Head of caudate nucleus (tissue), 42 donors: Measurements from ENCODE around the gene NTF3.

Experiments
- DNase-seq, 42 donors: peaks; one replicate each; pipeline versions ENCODE4 v3.0.0 to v3.0.0-alpha.2; 2020 to 2021; ENCODE audit warnings: mixed read lengths in 7 of 42
- intact Hi-C: fragments of 100-400 bp; cut with DNase I; formaldehyde crosslinking; loops from one replicate; pipeline ENCODE4 v1.15.0; 2022

NTF3 gene

GRCh38 chr12:5480218-5480937, 48.5 kb downstream of the NTF3 start:
- no peak for DNase-seq
- intact Hi-C loops, result no loop called here

GRCh38 chr12:5480938-5481303, 49.0 kb downstream of the NTF3 start:
- intact Hi-C loops, result no loop called here
- no peak for DNase-seq

GRCh38 chr12:5481645-5482044, 49.7 kb downstream of the NTF3 start:
- DNase-seq, result no peak
- intact Hi-C loops, result no loop called here

DNA sequence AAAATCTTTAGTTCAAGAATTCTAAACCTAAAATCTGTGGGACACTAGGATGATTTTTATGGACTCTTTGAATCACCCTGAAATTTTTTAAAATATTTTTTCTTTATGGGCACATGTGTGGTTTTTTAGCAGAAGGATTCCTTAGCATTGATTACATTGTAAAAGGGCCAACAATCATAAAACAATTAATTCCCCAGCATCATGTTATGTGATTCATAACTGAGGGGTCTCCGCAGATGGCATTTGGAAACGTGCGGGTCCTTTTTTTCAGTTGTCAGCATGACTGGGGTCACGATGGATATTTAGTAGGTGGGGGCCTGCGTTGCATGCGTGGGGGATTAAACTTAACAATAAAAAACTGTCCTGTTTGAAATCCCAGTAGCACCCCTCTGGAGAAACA, 52.5 kb downstream of the NTF3 start:
- DNase-seq, result no peak
- intact Hi-C loops, result no loop called here

- intact Hi-C loops, result no loop called here
- DNase-seq, result no peak
Measured at GRCh38 chr12:5485454-5485853, 53.5 kb downstream of the NTF3 start.

- DNase-seq, result no peak
- intact Hi-C loops, result no loop called here
Measured at GRCh38 chr12:5487076-5487475, 55.2 kb downstream of the NTF3 start.

GRCh38 chr12:5487948-5488625, 56.2 kb downstream of the NTF3 start:
- intact Hi-C loops, result no loop called here

GRCh38 chr12:5488626-5488955, 56.7 kb downstream of the NTF3 start:
- no peak for DNase-seq
- intact Hi-C loops, result no loop called here

More at GRCh38 chr12:5487948-5488625, 56.2 kb downstream of the NTF3 start:
- no peak for DNase-seq

GRCh38 chr12:5489017-5489416, 57.1 kb downstream of the NTF3 start:
- intact Hi-C loops, result no loop called here
- DNase-seq, result no peak

- intact Hi-C loops, result no loop called here
- peak in 5 of 42 donors; percentile 5 to 17 (median 10) for DNase-seq
Measured at GRCh38 chr12:5489760-5490406, 58.0 kb downstream of the NTF3 start.

DNA sequence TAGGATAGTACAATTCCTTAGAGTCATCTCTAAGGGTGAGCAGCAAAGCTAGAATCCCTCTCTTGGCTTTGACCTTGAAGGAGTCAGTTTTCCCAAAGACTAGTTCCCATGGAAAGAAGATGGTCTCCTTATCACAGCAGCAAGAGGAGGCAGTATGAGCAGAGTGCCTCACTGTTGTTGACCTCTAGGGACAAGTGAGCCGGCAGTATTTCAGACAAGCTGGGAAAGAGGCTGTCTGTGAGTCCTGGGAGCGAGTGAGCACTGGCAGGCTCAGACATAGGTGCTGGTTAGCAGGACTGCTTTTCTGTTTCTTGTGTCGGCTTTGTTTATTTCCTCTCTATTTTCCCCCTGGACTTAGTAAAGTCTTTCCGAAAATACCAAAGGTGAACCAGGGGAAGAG, 60.7 kb downstream of the NTF3 start:
- intact Hi-C loops, result no loop called here

DNA sequence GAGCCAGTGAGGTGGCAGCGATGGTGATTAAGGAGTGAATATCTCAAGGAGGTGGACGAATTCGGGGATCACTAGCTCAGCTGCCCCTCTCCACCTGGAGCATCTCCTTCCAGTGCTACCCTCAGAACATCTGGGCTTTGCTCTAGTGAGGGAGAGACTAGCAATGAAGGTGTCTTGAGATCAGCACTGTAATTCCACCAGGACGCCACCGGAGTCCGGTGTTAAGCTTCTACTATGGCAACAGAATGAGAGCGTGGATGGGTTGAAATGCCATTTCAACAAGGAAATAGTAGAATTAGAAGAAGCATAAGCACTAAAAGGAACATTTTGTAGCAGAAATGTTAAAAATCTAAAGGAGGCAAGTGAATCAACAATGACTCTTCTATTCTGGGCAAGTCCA, 61.1 kb downstream of the NTF3 start:
- intact Hi-C loops, result no loop called here

More for the DNA sequence above, 60.7 kb downstream of the NTF3 start:
- DNase-seq, result no peak

DNA sequence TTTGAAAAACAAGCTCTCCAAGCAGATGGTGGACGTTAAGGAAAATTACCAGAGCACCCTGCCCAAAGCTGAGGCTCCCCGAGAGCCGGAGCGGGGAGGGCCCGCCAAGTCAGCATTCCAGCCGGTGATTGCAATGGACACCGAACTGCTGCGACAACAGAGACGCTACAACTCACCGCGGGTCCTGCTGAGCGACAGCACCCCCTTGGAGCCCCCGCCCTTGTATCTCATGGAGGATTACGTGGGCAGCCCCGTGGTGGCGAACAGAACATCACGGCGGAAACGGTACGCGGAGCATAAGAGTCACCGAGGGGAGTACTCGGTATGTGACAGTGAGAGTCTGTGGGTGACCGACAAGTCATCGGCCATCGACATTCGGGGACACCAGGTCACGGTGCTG, 62.4 kb downstream of the NTF3 start:
- intact Hi-C loops, result no loop called here
- DNase-seq, result no peak

More for the DNA sequence above, 61.1 kb downstream of the NTF3 start:
- no peak for DNase-seq

DNA sequence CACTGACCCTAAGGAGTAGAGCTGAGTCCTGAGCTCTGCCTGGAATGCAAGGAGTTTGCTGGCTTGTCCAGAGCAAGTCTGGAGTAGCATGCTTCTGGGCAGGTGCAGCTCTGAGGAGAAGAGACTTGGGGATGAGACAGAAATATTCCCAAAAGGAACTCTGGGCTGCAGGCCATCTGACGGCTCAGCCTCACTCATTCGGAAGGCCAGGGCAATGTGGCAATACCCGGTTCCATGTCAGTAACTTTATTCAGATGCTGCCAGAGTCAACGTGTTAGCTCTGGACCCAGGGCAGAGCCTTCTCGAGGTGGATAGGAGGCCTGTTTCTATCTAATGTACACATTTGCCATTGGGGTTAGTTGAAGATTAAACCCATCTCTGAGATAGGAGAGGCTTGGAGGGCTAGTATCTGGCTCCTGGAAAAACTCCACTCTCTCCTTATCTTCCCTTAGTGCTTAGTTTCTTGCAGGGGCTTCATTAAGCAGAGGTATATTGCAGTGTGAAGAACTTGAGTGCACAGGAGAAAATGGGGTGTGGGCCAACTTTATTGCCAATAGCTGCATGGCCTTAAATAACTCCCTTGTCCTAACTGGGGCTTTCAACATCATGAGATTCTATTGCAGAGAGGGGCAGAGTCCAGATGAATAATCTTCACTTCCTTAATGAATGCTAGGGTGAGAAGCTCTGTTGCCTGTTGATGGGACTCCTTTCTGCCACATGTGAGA, 65.6 kb downstream of the NTF3 start:
- no peak for DNase-seq
- intact Hi-C loops, result no loop called here

GRCh38 chr12:5498076-5498475, 66.2 kb downstream of the NTF3 start:
- intact Hi-C loops, result no loop called here

GRCh38 chr12:5498806-5499205, 66.9 kb downstream of the NTF3 start:
- DNase-seq, result no peak
- intact Hi-C loops, result no loop called here

More at GRCh38 chr12:5498076-5498475, 66.2 kb downstream of the NTF3 start:
- no peak for DNase-seq

- no peak for DNase-seq
- intact Hi-C loops, result no loop called here
Measured at GRCh38 chr12:5499566-5500330, 67.8 kb downstream of the NTF3 start.

GRCh38 chr12:5500331-5500659, 68.4 kb downstream of the NTF3 start:
- no peak for DNase-seq
- intact Hi-C loops, result no loop called here

GRCh38 chr12:5503774-5504173, 71.9 kb downstream of the NTF3 start:
- intact Hi-C loops, result no loop called here
- no peak for DNase-seq
